ENCODE results near the gene GIMAP1.

GRCh38 chr7:150717814-150718420 lies 1.5 kb downstream of the GIMAP1 start:
- no peak for TF ChIP-seq EZH2 (IDR thresholded peaks at IDR 0.05; ENCODE audit: insufficient read depth, poor library complexity, severe bottlenecking)
- TF ChIP-seq EZH2phosphoT487 (IDR thresholded peaks at IDR 0.05; ENCODE audit: insufficient read depth, low read depth): no peak
